ENCODE results near the gene TUBB8B.
"Not testable (repeated sequence)": the region's sequence is repeated elsewhere in the genome, so short reads cannot be mapped to it uniquely, and the experiment has no call there.

Gene TUBB8B

DNA sequence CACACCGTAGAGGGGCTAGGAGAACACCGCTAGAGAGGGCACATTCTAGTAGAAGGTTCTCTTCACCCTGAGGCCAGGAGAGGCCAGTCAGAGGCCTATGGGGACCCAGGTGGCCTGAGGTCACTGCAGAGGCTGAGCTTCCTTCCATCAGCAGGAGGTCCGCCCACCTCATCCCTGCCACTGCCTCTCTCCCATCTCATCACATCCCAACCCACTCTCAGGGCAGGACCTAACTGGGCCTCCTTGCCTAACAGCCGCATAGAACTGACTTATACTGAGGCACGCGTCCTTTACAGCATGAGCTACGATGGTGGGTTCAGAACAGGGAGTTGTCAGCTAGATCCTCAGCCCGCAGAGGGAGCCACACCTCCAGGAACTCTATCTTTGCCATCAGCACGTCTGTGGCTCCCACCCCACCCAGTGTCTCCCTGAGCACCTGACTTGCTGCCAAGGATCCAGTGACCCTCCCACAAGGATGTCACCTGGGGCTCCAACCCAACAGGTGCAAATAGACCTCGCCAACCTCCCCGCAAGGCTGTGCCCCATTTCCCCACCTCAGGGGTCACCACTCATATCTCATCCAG, 33.3 kb upstream of the TUBB8B start:
- not testable (repeated sequence) for H3K27ac ChIP-seq (ENCODE audit: low read depth, low read length); H3K36me3 ChIP-seq (ENCODE audit: control insufficient read depth, insufficient read depth, low read length); H3K4me3 ChIP-seq (ENCODE audit: low read depth, low read length); H3K27me3 ChIP-seq (ENCODE audit: control insufficient read depth, insufficient read depth, low read length); H3K9ac ChIP-seq (ENCODE audit: low read length); H3K4me1 ChIP-seq (ENCODE audit: control insufficient read depth, insufficient read depth, low read length)
- peaks cover 32% of the 10 kb centered on the region; the same call in 1 of the 2 replicates for H3K9me3 ChIP-seq (ENCODE audit: control insufficient read depth, insufficient read depth, low read depth, low read length)

GRCh38 chr18:80881-81280, 31.5 kb upstream of the TUBB8B start:
- not testable (repeated sequence) for H3K27ac ChIP-seq (ENCODE audit: low read depth, low read length); H3K36me3 ChIP-seq (ENCODE audit: control insufficient read depth, insufficient read depth, low read length); H3K4me3 ChIP-seq (ENCODE audit: low read depth, low read length); H3K4me1 ChIP-seq (ENCODE audit: control insufficient read depth, insufficient read depth, low read length); H3K9ac ChIP-seq (ENCODE audit: low read length); H3K27me3 ChIP-seq (ENCODE audit: control insufficient read depth, insufficient read depth, low read length)
- H3K9me3 ChIP-seq (ENCODE audit: control insufficient read depth, insufficient read depth, low read depth, low read length): peaks cover 28% of the 10 kb centered on the region; the same call in 1 of the 2 replicates

DNA sequence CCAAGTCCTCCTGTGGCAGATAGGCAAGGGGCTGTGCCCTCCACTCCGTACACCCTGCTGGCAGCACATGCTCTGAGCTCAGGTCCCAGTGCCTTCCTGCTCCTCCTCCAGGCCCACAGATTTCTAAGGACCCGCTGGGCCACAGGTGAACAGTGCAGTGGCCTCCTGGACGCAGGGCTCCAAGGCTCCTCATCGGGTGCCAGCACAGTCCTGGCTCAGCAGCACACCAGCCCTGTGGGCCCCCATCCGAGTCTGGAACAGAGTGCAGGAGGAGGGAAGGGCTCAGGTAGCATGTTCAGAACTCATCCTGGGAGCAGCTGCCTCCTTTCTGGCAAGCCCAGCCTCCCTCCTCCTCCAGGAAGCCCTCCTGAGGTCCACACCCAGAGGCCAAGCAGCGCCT, 30.8 kb upstream of the TUBB8B start:
- not testable (repeated sequence) for H3K36me3 ChIP-seq (ENCODE audit: control insufficient read depth, insufficient read depth, low read length); H3K4me1 ChIP-seq (ENCODE audit: control insufficient read depth, insufficient read depth, low read length); H3K27me3 ChIP-seq (ENCODE audit: control insufficient read depth, insufficient read depth, low read length); H3K27ac ChIP-seq (ENCODE audit: low read depth, low read length); H3K4me3 ChIP-seq (ENCODE audit: low read depth, low read length); H3K9ac ChIP-seq (ENCODE audit: low read length)
- peaks cover 24% of the 10 kb centered on the region; the same call in 1 of the 2 replicates for H3K9me3 ChIP-seq (ENCODE audit: control insufficient read depth, insufficient read depth, low read depth, low read length)

DNA sequence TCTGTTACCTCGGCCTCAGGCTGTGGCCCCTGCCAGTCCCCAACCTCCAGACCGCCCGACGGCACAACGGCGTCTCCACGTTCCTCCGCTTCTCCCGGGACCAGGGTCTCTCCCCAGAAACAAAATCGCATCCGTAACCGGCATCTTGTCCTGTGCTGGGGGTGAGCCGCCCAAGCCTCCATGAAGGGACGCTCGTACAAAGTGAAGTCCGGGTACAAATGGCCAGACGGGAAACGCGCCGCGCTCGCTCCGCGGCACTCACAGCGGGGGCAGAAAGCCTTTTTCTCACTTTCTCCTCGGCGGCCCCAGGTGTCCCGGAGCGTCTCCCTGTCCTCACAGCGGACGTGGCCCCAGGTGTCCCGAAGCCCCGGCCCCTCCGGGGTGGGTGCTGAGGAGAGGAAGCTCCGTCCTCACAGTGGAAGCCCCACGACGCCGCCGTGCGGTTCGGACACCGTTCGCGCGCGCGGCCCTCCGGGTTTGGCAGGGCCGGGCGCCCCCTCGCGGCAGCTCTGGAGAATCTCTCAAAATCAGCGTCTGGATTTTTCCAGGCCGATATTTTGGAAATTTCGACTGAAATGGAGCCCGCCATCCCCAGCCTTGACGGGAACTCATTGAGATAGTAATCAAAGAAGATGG, 26.2 kb upstream of the TUBB8B start:
- not testable (repeated sequence) for H3K9ac ChIP-seq (ENCODE audit: low read length); H3K27ac ChIP-seq (ENCODE audit: low read depth, low read length); H3K4me1 ChIP-seq (ENCODE audit: control insufficient read depth, insufficient read depth, low read length); H3K36me3 ChIP-seq (ENCODE audit: control insufficient read depth, insufficient read depth, low read length); H3K27me3 ChIP-seq (ENCODE audit: control insufficient read depth, insufficient read depth, low read length); H3K4me3 ChIP-seq (ENCODE audit: low read depth, low read length)
- H3K9me3 ChIP-seq (ENCODE audit: control insufficient read depth, insufficient read depth, low read depth, low read length): peaks cover 17% of the 10 kb centered on the region; the same call in 1 of the 2 replicates

GRCh38 chr18:73181-73777, 23.9 kb upstream of the TUBB8B start:
- not testable (repeated sequence) for H3K4me1 ChIP-seq (ENCODE audit: control insufficient read depth, insufficient read depth, low read length); H3K27ac ChIP-seq (ENCODE audit: low read depth, low read length); H3K36me3 ChIP-seq (ENCODE audit: control insufficient read depth, insufficient read depth, low read length); H3K27me3 ChIP-seq (ENCODE audit: control insufficient read depth, insufficient read depth, low read length); H3K9me3 ChIP-seq (ENCODE audit: control insufficient read depth, insufficient read depth, low read depth, low read length); H3K9ac ChIP-seq (ENCODE audit: low read length)
- peak overlapping the region; percentile 31 for H3K4me3 ChIP-seq (ENCODE audit: low read depth, low read length)

- not testable (repeated sequence) for H3K9ac ChIP-seq (ENCODE audit: low read length); H3K36me3 ChIP-seq (ENCODE audit: control insufficient read depth, insufficient read depth, low read length); H3K4me3 ChIP-seq (ENCODE audit: low read depth, low read length); H3K4me1 ChIP-seq (ENCODE audit: control insufficient read depth, insufficient read depth, low read length); H3K27me3 ChIP-seq (ENCODE audit: control insufficient read depth, insufficient read depth, low read length); H3K27ac ChIP-seq (ENCODE audit: low read depth, low read length)
- H3K9me3 ChIP-seq (ENCODE audit: control insufficient read depth, insufficient read depth, low read depth, low read length): peaks cover 28% of the 10 kb centered on the region; the same call in 1 of the 2 replicates
Measured at GRCh38 chr18:67701-68100, 18.3 kb upstream of the TUBB8B start.

DNA sequence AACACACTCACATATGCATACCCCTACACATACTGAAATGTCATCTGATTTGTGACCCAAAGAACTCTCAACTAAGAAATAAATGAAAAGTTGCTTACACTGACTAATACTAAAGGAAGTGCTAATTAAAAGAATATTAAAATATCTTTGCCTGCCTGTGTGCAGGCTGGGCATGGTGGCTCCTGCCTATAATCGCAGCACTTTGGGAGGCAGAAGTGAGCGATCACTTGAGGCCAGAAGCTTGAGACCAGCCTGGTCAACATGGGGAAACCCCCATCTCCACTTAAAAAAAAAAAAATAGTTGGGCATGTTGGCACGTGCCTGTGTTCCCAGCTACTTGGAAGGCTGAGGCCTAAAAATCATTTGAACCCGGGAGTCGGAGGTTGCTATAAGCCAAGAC, 14.9 kb upstream of the TUBB8B start:
- not testable (repeated sequence) for H3K4me1 ChIP-seq (ENCODE audit: control insufficient read depth, insufficient read depth, low read length); H3K27me3 ChIP-seq (ENCODE audit: control insufficient read depth, insufficient read depth, low read length); H3K36me3 ChIP-seq (ENCODE audit: control insufficient read depth, insufficient read depth, low read length); H3K27ac ChIP-seq (ENCODE audit: low read depth, low read length); H3K4me3 ChIP-seq (ENCODE audit: low read depth, low read length); H3K9ac ChIP-seq (ENCODE audit: low read length)
- H3K9me3 ChIP-seq (ENCODE audit: control insufficient read depth, insufficient read depth, low read depth, low read length): peaks cover 23% of the 10 kb centered on the region; the same call in 1 of the 2 replicates

- not testable (repeated sequence) for H3K9ac ChIP-seq (ENCODE audit: low read length); H3K36me3 ChIP-seq (ENCODE audit: control insufficient read depth, insufficient read depth, low read length); H3K4me1 ChIP-seq (ENCODE audit: control insufficient read depth, insufficient read depth, low read length); H3K27me3 ChIP-seq (ENCODE audit: control insufficient read depth, insufficient read depth, low read length); H3K27ac ChIP-seq (ENCODE audit: low read depth, low read length); H3K4me3 ChIP-seq (ENCODE audit: low read depth, low read length)
- peaks cover 23% of the 10 kb centered on the region; the same call in 1 of the 2 replicates for H3K9me3 ChIP-seq (ENCODE audit: control insufficient read depth, insufficient read depth, low read depth, low read length)
Measured at GRCh38 chr18:63656-64055, 14.2 kb upstream of the TUBB8B start.

GRCh38 chr18:54388-54787, 5.0 kb upstream of the TUBB8B start:
- not testable (repeated sequence) for H3K4me1 ChIP-seq (ENCODE audit: control insufficient read depth, insufficient read depth, low read length); H3K36me3 ChIP-seq (ENCODE audit: control insufficient read depth, insufficient read depth, low read length); H3K9me3 ChIP-seq (ENCODE audit: control insufficient read depth, insufficient read depth, low read depth, low read length); H3K27ac ChIP-seq (ENCODE audit: low read depth, low read length); H3K27me3 ChIP-seq (ENCODE audit: control insufficient read depth, insufficient read depth, low read length); H3K9ac ChIP-seq (ENCODE audit: low read length); H3K4me3 ChIP-seq (ENCODE audit: low read depth, low read length)

- H3K4me1 ChIP-seq (ENCODE audit: control insufficient read depth, insufficient read depth, low read length); H3K9me3 ChIP-seq (ENCODE audit: control insufficient read depth, insufficient read depth, low read depth, low read length); H3K9ac ChIP-seq (ENCODE audit: low read length); H3K36me3 ChIP-seq (ENCODE audit: control insufficient read depth, insufficient read depth, low read length); H3K4me3 ChIP-seq (ENCODE audit: low read depth, low read length); H3K27me3 ChIP-seq (ENCODE audit: control insufficient read depth, insufficient read depth, low read length); H3K27ac ChIP-seq (ENCODE audit: low read depth, low read length): not testable (repeated sequence)
Measured at GRCh38 chr18:48696-49095, 719 bp downstream of the TUBB8B start.

- H3K9ac ChIP-seq (ENCODE audit: low read length); H3K4me1 ChIP-seq (ENCODE audit: control insufficient read depth, insufficient read depth, low read length); H3K27ac ChIP-seq (ENCODE audit: low read depth, low read length); H3K4me3 ChIP-seq (ENCODE audit: low read depth, low read length); H3K36me3 ChIP-seq (ENCODE audit: control insufficient read depth, insufficient read depth, low read length); H3K9me3 ChIP-seq (ENCODE audit: control insufficient read depth, insufficient read depth, low read depth, low read length); H3K27me3 ChIP-seq (ENCODE audit: control insufficient read depth, insufficient read depth, low read length): not testable (repeated sequence)
Measured at GRCh38 chr18:13177-13576, 36.2 kb downstream of the TUBB8B start.
